NCI-H510A (cell line): ENCODE results near the gene KCNT1.
A peak's percentile ranks its signal among the peaks of the same experiment; 100 is the strongest.

Experiments used
- DNase-seq: peaks from one replicate; lab custom pipeline; 2025; lab: John Stamatoyannopoulos, UW

The KCNT1 gene

DNA sequence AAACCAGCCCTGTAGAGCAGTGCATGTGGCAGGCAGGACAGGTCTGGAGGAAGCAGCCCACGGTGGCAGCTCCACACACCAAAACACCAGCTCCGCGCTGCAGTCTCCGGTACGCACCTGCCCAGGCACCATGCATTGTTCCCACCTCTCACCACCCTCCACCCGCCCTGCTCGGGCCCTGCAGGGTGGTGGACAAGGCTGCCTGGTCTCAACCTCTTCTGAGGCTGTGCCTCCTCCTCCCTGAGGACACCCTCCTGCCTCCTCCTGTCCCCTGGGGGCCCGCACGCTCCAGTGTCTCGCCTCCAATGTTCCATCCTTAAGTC is 96.2 kb downstream of the KCNT1 start:
- DNase-seq = no peak

DNA sequence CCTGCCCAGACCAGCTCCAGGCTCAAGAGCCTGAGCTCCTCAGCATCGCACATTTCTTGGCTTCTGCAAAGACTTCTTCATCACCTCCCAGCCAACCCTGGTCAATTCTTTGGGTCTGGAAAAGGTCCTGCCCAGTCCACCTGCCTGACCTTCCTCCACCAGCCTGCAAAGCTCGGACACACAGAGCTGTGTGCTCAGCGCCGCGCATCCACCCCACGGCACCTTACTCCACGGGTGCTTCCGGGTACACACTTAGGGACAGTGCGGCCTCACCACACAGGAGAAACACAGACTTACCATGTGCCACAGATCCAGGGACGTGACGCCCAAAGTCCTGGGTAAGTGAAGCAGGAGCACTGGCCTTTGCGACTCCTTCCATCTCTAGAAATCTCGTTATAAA is 97.3 kb downstream of the KCNT1 start:
- no peak for DNase-seq

DNA sequence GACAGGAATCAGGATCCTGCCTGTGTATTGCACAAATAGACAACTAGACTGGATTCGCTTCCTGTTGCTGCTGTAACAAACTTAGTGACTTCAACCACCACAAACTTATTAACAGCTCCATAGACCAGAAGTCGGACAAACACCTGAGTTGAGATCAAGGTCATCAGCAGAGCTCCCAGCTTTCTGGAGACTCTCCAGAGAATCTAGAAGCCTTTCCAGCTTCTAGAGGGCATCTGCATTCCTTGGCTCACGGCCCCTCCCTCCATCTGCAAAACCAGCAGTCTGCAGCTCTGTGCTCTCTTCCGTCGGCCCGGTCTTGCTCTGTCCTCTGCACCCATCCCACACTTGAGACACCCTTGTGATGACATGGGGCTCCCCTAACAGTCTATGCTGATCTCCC is 99.1 kb downstream of the KCNT1 start:
- no peak for DNase-seq

DNA sequence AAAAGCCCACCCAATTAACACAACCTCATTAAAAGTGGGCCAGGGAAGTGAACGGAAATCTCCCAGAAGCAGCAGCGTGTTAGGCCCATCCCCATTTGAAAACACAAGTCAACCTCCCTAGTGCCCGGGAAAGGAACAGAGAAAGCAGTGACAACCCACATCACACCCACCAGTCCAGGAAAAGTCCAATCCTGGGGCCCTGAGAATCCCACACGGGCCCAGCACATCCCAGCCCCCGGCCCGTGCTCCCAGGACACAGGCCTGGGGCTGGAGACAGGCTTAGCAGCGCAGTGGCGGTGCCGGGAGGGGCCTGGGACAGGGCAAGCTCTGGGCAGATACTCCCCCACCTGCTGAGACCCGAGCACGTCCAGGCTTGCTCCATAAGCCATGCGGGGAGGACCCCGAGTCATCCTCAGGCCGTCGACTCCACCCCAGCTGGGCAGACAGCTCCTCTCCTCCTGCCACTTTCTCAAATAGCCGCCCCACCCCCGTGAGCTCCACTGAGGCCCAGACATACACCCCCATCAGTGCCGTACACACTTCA is 101.0 kb downstream of the KCNT1 start:
- no peak for DNase-seq

DNA sequence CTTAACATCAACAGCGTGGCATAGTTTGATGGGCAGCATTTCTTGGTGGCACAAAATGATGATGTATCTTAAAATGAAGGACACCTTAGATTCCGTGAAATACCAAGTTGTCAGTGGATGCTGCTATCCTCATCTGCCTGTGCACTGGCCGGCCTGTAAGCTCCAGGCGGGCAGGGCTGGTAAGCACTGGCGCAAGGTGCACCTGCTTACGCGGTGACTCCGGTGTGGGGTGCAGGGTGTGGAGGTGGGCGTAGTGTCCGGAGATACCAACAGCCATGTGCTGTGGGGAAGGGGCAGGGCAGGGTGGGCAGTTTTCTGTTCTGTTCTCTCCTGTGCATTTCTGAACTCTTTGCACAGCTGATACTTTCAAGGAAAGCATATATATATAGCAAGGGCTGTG is 101.5 kb downstream of the KCNT1 start:
- DNase-seq = no peak

DNA sequence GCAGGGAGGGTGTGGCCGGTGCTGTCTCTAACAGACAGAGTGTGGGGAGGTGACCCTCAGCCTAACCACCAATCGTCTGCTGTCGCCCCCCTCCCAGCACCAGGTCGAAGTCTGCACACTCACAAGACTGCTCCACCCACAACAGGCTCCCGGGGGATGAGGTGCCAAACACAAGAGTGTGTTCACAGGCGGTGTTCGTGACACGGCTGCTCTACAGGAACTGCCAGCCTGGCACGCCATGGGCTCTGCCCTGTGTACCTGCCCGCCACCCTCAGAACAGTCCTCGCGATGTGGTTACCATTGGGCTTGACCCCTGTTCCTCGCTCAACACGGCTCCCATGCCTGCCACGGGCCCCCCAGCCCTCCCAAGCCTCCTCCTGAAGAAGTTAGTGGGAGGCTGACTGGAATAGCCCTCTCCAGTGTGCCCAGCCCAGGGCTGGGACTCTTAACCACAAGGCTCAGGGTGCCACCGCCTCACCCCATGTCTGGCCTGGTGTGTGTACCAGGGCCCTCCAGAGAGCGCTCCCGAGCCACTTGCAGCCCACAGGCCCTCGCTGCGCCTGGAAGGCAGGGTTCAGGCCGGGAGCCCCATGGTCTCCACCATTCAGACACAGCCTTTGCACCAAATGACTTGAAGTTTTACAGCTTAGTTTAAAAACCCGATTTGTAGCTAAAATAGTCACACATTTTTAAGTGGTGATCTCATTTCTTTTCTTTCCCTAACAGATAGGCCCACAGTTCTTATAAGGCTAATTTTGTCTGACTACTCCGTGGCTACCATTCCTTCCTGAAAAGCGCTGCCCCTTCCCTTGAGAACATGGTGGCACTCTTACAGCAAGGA is 102.8 kb downstream of the KCNT1 start:
- DNase-seq = no peak

DNA sequence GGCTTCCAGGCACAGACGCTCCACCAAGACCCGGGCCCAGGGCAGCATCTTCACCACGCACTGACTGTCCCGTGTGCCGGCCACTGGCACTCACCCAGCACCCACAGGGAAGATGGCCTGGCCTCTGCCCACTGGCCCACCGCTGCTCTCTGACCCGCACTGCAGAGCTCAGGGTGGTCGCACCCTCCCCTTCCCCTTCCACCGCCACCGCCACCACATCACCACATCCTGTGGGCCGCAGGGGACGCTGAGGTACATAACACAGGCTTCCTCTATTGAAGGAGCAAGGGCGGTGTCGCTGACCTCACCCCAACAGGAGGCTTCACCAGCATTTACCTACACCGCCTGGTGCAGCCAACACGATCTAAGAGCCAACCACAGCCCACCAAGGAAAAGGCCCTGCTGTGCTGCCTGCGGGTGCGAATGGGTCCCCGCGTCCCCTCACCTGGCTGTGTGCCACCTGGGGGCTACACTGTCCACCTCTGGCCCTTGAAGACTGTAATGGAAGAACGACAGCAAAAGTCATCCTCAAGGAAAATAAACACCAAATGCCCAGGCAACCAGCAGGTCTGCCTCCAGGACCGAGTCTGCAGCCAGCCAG is 103.5 kb downstream of the KCNT1 start:
- no peak for DNase-seq

DNA sequence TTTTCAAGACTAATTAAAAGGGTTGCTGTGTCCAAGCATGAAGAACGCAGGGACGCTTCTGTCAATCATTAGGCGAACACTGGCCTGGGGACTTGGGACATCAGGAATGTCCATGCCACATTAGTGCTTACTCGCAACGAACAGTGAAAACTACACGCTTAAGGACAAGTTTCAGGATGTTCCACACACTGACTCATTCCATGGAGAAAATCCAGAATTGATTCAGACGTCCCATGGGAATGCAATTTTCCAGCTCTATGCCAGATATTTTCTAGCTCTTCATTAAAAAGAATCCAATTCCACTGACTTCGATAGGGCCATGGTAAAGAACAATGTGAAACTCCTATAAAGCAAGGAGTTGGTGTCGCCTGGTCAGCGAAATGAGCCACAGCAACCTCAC is 107.2 kb downstream of the KCNT1 start:
- DNase-seq = no peak

DNA sequence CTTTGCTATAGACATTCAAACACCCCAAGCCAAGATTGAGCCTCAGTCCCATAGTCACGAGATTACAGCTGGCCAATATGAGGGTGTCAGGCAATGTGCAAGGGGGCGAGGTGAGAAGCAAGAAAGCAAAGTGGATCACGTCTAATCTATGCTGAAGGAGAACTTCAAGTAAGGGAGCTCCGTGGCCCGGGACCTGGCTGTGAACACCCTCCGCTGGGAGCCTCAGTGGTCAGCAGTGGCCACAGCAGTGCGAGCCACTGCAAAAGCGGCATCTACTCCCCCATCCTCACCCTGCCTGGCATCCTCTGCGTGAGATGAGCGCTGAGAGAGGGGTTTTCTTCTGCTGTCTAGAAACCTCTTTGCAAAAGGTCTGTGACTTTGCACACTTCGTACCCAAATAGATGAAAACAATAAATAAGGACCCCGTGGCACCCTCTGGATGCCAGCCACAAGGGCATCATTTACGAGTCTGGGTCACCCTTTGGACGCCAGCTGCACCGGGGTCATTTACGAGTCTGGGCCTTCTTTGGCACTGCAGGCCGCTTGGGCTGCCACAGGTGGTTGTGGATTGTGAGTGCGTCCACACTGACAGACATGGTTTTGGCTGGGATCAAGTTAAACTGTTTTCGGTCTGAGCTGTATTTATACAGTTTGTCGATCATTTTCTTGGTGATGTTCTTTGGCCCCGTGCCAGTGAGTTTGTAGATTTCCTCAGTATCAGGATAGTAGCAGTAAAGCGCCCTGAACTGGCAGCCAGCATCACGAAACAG is 109.0 kb downstream of the KCNT1 start:
- no peak for DNase-seq

DNA sequence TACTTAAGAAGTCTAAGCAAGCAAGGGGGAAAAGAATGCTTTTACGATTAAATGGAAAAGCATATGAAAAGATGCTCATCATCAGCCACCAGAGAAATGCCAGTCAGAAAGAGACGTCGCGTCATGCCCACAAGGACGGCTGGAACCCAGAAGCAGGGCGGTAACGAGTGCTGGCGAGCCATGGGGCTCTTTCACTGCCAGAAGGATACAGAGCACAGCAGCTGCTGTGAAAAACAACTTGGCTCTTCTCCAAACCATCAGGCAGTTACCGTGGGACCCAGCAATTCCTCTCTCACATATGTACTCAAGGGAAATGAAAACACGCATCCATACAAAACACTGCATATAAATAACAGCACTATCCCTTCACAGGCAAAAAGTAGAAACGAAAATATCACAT is 109.8 kb downstream of the KCNT1 start:
- DNase-seq = no peak

DNA sequence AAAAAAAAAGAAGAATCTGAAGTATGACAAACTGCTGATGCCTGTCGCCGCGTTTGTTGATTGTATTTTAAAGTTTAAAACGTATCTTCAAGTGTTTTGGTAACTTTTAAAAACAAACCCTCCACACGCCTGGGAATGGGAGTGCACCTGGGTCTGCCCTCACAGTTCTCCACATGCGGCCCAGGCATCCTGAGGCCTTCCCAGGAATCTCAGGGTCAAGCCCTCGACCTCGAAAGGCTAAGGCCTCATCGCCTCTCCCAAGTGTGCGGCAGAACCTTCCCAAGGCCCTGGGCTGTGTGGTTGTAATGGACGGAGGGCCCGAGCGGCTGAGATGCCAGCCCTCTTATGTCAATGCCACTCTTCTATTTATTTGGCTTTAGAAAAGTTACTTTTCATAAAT is 111.0 kb downstream of the KCNT1 start:
- DNase-seq = no peak

DNA sequence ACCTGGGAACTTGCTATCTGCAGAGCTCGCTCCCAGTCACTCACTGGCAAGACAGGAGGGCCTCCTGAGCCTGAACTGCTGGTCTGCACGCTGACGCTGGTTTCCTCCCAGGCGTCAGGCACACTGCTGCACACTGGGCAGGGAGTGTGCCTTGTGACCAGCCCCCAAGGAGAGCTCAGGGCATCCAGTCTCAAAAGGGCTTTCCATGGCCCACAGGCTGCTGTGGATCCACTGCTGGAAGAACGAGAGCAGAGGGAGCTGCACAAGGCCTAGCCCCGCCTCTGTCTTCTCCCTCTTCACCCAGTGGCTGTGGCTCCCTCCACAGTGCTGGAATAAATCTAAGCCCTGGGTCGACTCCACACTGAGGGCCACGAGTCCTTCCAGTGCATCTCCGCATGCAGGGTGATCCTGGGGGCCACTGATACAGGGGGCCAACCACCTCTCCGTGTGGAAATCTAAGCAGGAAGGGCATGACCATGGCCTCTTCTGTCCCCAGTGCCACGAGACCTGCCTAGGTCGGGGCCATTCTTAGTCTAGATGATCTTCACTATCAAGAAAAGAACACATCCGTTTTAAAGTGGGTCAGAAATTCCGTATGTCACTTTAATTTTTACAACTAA is 111.8 kb downstream of the KCNT1 start:
- no peak for DNase-seq

DNA sequence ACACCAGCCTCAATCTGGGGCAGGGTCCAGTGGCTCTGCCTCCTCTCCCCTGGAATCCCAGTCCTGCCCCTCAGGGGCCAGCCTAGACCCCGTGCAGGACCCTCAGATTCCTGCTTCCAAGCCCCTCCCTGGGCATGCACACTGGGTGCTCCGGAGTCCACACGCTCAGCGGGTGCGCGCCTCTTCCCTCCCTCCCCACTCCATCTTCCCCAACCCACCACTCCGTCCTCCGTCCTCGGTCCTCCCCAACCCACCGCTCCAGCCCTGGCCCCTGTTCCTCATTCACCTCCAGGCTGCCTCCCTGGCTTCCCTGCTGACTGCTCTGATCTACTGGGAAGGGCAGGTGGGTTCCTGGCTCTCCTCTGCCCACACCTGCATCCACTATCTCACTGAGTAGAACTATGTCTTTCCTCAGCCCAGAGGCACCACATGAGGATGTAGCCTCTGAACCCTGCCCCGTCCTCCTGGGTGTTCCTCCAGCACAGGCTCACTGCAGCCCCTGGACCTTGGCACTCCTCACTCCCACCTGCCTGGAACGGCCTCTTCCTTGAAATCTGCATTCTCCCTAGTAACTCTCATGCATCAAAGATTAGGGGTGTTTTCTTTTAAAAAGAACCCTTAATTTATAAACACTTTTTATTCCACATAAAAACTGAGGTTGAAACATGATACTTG is 112.6 kb downstream of the KCNT1 start:
- DNase-seq = no peak

DNA sequence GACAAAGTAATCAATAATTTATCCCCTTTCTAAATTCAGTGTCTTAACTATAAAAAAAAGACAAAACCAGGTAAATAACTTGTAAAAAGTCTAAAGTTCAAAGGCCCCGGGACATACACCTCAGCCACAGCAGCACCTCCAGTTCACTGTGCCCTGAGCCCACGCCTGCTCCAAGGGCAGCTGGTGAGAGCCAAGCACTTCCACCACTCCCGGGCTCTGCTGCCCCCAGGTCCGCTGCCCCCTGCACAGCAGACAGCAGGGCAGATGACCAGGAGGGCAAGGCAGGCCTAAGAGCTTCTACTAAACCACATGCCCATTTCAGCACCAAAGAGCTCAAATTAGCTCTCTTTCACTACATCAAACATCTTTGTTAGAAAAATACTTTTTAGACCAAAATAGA is 113.4 kb downstream of the KCNT1 start:
- no peak for DNase-seq

DNA sequence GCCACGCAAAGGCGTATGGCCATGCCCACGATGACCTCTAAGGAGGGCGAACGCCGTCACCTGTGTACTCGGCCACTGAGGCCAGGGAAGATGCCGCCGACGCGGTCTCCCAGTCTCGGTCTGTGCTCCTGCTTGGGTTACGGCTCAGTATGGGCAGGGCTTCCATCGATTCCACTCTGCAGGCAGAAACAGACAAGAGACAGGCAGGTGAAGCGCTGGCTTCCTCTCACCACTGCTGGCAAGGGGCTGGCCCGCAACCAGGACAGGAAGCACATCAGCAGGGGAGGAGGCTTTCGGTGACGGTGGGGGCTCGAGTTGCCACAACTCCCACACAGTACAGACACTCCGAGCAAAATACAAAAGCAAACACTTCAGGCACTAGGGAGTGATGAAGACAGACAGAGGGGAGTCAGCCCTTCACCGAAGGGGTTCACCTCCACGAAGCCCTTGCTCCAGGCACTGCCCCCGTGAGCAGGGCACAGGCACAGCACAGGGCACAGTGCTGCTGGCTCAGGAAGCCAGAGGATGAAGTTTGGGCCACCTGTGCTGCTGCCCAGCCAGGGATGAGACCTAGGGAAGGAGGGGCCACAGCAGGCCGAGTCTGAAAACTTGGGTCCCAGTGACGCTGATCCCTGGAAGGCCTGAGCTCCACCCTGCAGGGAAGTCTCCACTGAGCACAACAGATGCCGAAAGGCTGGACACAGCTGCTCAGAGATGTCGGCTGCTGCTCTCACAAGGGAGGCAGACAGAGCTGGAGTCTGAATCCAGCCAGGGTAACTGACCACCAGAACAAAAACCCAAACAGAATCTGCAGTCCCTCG is 114.1 kb downstream of the KCNT1 start:
- peak; percentile 67 for DNase-seq

DNA sequence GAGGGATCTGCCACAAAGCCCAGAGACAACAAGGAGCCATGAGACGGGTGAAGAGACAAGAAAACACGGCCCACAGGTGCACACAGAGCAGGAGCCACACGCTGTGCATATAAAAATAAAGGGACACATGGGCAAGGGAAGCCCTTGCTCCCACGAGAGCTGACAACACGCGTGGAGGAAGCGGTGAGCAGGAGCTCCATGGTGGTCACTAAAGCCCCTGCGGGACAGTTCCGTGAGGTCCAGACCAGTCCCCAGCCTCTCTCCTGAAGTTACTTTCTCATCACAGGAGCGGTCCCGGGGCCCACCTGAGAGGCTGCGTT is 114.6 kb downstream of the KCNT1 start:
- no peak for DNase-seq

DNA sequence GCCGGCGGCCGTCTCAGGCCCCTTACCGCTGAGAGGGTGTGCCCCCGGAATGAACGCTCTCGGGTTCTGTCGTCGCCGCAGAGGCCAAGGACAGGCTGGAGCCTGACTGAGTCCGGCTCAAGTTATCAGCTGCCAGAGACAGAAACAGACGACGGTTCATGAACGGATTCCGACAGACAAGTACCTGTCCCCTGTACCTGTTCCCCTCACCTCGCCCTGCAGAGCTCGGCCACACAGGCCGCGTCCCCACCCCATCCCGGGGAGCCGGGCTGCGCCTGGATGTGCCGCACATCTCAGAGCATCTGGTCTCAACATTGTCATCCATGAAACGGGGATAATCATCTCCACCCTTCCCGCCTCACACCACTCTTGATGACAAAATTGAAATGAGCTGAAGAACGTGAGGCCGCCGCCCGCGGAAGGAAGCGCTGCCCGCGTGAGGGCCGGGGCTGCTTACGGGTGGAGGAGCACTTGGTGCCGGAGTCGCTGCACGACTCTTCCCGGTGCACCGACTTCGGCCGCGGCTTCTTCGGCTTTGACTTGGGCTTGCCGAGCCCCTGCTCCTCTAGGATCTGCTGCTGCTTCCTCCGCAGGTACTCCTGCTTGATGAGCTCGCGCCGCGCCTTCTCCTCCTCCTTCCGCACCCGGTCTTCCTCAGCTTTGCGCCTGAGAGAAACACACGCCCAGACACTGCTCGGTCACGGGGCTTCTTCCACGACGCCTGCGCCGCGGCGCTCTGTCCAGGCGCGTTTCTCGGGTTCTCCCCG is 116.1 kb downstream of the KCNT1 start:
- DNase-seq = no peak

DNA sequence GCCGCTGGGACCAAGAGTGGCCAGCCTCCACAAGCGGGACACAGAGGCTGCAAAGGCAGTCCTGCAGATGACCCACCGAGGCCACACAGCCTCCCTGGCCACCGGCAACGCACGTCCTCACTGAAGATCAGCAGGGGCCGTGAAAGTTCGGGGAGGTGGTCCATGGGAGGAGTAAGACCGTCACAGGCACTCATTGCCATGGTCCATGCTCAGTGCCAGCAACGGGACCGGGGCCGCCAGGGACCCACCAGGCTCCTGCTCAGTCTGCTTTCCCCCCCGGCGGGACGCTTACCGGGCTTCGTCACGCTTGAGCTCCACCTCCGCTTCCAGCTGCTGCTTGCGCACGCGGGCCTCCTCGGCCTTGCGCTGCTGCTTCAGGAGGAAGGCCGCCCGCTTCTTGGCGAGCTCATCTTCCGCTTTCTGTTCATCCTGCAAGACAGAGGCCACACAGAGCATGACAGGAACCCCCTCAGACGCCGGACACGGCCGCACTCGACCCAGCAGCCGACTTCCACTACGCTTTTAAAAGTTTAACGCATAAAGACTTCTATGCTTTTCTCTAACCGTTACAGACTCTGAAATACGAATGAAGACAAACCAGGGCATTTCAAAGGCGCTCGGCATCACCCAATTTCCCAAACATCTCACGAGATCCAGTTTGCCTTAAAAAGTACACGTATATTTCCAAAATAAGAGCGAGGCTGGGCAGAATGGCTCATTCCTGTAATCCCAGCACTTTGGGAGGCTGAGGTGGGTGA is 116.9 kb downstream of the KCNT1 start:
- DNase-seq = no peak

DNA sequence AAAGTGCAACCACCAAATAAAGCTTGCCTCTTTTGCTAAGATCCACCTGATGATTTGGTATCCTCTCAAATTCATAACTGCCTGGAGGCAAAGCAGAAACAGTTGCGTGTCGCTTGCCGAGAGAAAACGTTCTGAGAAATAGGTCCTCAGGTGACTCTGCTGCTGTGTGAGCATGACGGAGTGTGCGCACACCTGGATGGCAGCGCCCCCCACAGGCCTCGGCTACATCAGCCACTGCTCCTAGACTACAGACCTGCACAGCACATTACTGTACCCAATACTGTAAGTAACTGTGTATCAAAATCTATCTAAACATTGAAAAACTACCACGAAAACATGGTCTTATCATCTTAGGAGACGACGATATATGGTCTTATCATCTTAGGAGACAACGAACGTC is 117.9 kb downstream of the KCNT1 start:
- no peak for DNase-seq

DNA sequence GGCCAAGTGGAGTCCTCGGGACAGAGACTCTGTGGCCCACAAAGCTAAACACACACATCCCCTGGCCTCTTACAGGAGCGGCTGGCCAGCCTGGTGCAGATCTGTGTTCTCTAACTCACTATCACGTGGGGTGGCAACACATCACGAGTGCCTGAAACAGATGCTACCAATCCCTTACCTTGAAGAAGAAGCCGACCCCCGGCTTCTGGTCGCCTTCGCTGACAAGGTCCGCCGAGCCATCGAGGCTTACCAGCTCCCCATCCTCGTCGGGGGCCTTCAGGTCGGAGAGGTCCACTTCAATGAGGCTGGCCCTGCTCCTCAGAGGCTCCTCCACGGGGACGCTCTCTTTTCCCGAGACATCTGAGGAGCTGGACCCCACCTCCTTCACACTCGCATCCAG is 118.7 kb downstream of the KCNT1 start:
- DNase-seq = no peak
